ES-I3 (cell line): Measurements from ENCODE around the gene ZBTB16.

ENCODE experiments used
- H3K36me3 ChIP-seq: 2 replicates; pipeline ENCODE4 v1.6.1; 2013; ENCODE audit warnings: mild to moderate bottlenecking, low read length, control low read depth, moderate library complexity; ENCODE audit not compliant: insufficient read depth
- H3K4me1 ChIP-seq: 2 replicates; pipeline ENCODE4 v1.6.1; 2013; ENCODE audit warnings: mild to moderate bottlenecking, control low read depth, low read length; ENCODE audit not compliant: insufficient read depth
- H3K9ac ChIP-seq: 2 replicates; pipeline ENCODE4 v1.6.1; 2013; ENCODE audit warnings: low read depth, mild to moderate bottlenecking, low read length, moderate library complexity
- H3K9me3 ChIP-seq: 2 replicates; pipeline ENCODE4 v1.6.1; 2013; ENCODE audit warnings: mild to moderate bottlenecking, low read length, moderate library complexity; ENCODE audit not compliant: control insufficient read depth, insufficient read depth

Gene ZBTB16

GRCh38 chr11:114163229-114163631 lies 103.7 kb downstream of the ZBTB16 start:
- H3K4me1 ChIP-seq: peaks cover 14% of the 10 kb centered on the region; the same call in 1 of the 2 replicates
- H3K36me3 ChIP-seq: no peaks in the 10 kb centered on the region
- no peaks in the 10 kb centered on the region for H3K9me3 ChIP-seq
- H3K9ac ChIP-seq: no peak overlapping the region

- Histone ChIP-seq H3K4me1 (peaks cover 14% of the 10 kb centered on the region; the same call in 1 of the 2 replicates), H3K9me3 (no peaks in the 10 kb centered on the region), H3K9ac (no peak overlapping the region), H3K36me3 (no peaks in the 10 kb centered on the region)
These were observed 104.4 kb downstream of the ZBTB16 start for GRCh38 chr11:114163830-114164401.

GRCh38 chr11:114164546-114164945 lies 105.0 kb downstream of the ZBTB16 start:
- Histone ChIP-seq H3K36me3 (no peaks in the 10 kb centered on the region), H3K4me1 (peaks cover 14% of the 10 kb centered on the region; the same call in 1 of the 2 replicates), H3K9ac (no peak overlapping the region), H3K9me3 (no peaks in the 10 kb centered on the region)

- Histone ChIP-seq H3K4me1 (peaks cover 9% of the 10 kb centered on the region; the same call in 1 of the 2 replicates), H3K9ac (no peak overlapping the region), H3K36me3 (no peaks in the 10 kb centered on the region), H3K9me3 (no peaks in the 10 kb centered on the region)
These were observed 106.1 kb downstream of the ZBTB16 start for GRCh38 chr11:114165326-114166230.

GRCh38 chr11:114166362-114166761 lies 106.9 kb downstream of the ZBTB16 start:
- Histone ChIP-seq H3K36me3 (no peaks in the 10 kb centered on the region), H3K4me1 (peaks cover 9% of the 10 kb centered on the region; the same call in 1 of the 2 replicates), H3K9ac (no peak overlapping the region)

GRCh38 chr11:114166897-114167323 lies 107.4 kb downstream of the ZBTB16 start:
- no peak overlapping the region for H3K9ac ChIP-seq
- H3K9me3 ChIP-seq: no peaks in the 10 kb centered on the region
- H3K36me3 ChIP-seq: no peaks in the 10 kb centered on the region
- H3K4me1 ChIP-seq: peaks cover 9% of the 10 kb centered on the region; the same call in 1 of the 2 replicates

More at GRCh38 chr11:114166362-114166761, 106.9 kb downstream of the ZBTB16 start:
- H3K9me3 ChIP-seq: no peaks in the 10 kb centered on the region

- Histone ChIP-seq H3K36me3 (no peaks in the 10 kb centered on the region), H3K9me3 (no peaks in the 10 kb centered on the region), H3K9ac (no peak overlapping the region), H3K4me1 (peaks cover 9% of the 10 kb centered on the region; the same call in 1 of the 2 replicates)
These were observed 107.8 kb downstream of the ZBTB16 start for GRCh38 chr11:114167355-114167754.

GRCh38 chr11:114167771-114168448 lies 108.4 kb downstream of the ZBTB16 start:
- H3K4me1 ChIP-seq: peaks cover 9% of the 10 kb centered on the region; the same call in 1 of the 2 replicates
- H3K9ac ChIP-seq: no peak overlapping the region
- no peaks in the 10 kb centered on the region for H3K9me3 ChIP-seq
- H3K36me3 ChIP-seq: no peaks in the 10 kb centered on the region

GRCh38 chr11:114168691-114169090 lies 109.2 kb downstream of the ZBTB16 start:
- peaks cover 9% of the 10 kb centered on the region; the same call in 1 of the 2 replicates for H3K4me1 ChIP-seq
- no peaks in the 10 kb centered on the region for H3K9me3 ChIP-seq
- no peaks in the 10 kb centered on the region for H3K36me3 ChIP-seq
- no peak overlapping the region for H3K9ac ChIP-seq

- H3K36me3 ChIP-seq: no peaks in the 10 kb centered on the region
- peaks cover 9% of the 10 kb centered on the region; the same call in 1 of the 2 replicates for H3K4me1 ChIP-seq
- no peak overlapping the region for H3K9ac ChIP-seq
- H3K9me3 ChIP-seq: no peaks in the 10 kb centered on the region
These were observed 109.8 kb downstream of the ZBTB16 start for GRCh38 chr11:114169321-114169749.

GRCh38 chr11:114169821-114170220 lies 110.3 kb downstream of the ZBTB16 start:
- no peaks in the 10 kb centered on the region for H3K9me3 ChIP-seq
- no peaks in the 10 kb centered on the region for H3K36me3 ChIP-seq
- H3K9ac ChIP-seq: no peak overlapping the region
- H3K4me1 ChIP-seq: peaks cover 9% of the 10 kb centered on the region; the same call in 1 of the 2 replicates

- no peaks in the 10 kb centered on the region for H3K9me3 ChIP-seq
- no peaks in the 10 kb centered on the region for H3K36me3 ChIP-seq
- peaks cover 9% of the 10 kb centered on the region; the same call in 1 of the 2 replicates for H3K4me1 ChIP-seq
- H3K9ac ChIP-seq: no peak overlapping the region
These were observed 110.7 kb downstream of the ZBTB16 start for GRCh38 chr11:114170226-114170625.

- Histone ChIP-seq H3K4me1 (peaks cover 9% of the 10 kb centered on the region; the same call in 1 of the 2 replicates), H3K9ac (no peak overlapping the region), H3K9me3 (no peaks in the 10 kb centered on the region), H3K36me3 (no peaks in the 10 kb centered on the region)
These were observed 111.9 kb downstream of the ZBTB16 start for GRCh38 chr11:114171257-114172054.
